Spleen (tissue), 11 donors: ENCODE results near the gene AKAP6. TPM values are rescaled to one million over a fixed set of nuclear protein-coding genes. Genes with fewer than 3 reads are reported as not detected.
A peak's percentile ranks its signal among the peaks of the same experiment; 100 is the strongest.

Experiments used
- DNase-seq: peaks from one replicate; pipeline ENCODE4 v3.0.0-alpha.2; 2020
- H3K27ac ChIP-seq, 8 donors: fragments of 200-600 bp; sonication (generic) in 7 of 8; 1 replicate in 4 of 8; 2 replicates in 4 of 8; pipeline versions ENCODE4 v1.5.0 to v1.8.0; 2016 to 2021; ENCODE audit warnings: inconsistent platforms in 4 of 8, mild to moderate bottlenecking in 4 of 8, moderate library complexity in 1 of 8
- H3K27me3 ChIP-seq, 7 donors: fragments of 200-600 bp; sonication (generic) in 6 of 7; replicated peaks in 1 of 7; 1 replicate in 4 of 7; 2 replicates in 3 of 7; pipeline versions ENCODE4 v1.5.0 to v1.8.0; 2016 to 2021; ENCODE audit warnings: inconsistent platforms in 3 of 7, mild to moderate bottlenecking in 1 of 7
- H3K36me3 ChIP-seq, 6 donors: fragments of 200-600 bp; sonication (generic) in 5 of 6; 1 replicate in 4 of 6; 2 replicates in 2 of 6; pipeline versions ENCODE4 v1.5.0 to v1.8.0; 2016 to 2021; ENCODE audit warnings: inconsistent platforms in 2 of 6
- H3K4me1 ChIP-seq, 6 donors: fragments of 200-600 bp; sonication (generic) in 5 of 6; 1 replicate in 3 of 6; 2 replicates in 3 of 6; pipeline versions ENCODE4 v1.5.0 to v1.8.0; 2016 to 2021; ENCODE audit warnings: inconsistent platforms in 3 of 6
- H3K4me3 ChIP-seq, 8 donors: fragments of 200-600 bp; sonication (generic) in 7 of 8; 1 replicate in 4 of 8; 2 replicates in 4 of 8; pipeline versions ENCODE4 v1.5.0 to v1.8.0; 2016 to 2021; ENCODE audit warnings: inconsistent platforms in 4 of 8, mild to moderate bottlenecking in 4 of 8, moderate library complexity in 2 of 8
- H3K9me3 ChIP-seq, 8 donors: fragments of 200-600 bp; sonication (generic) in 7 of 8; 1 replicate in 4 of 8; 2 replicates in 4 of 8; pipeline versions ENCODE4 v1.5.0 to v1.8.0; 2016 to 2021; ENCODE audit warnings: inconsistent platforms in 4 of 8
- CTCF ChIP-seq, 11 experiments: fragments of 200-600 bp in 7 of 11; fragments of 450-650 bp in 4 of 11; sonication (generic) in 4 of 11; IDR thresholded peaks in 8 of 11; conservative IDR thresholded peaks in 3 of 11; 1 replicate in 7 of 11; 2 replicates in 4 of 11; pipeline versions ENCODE4 v1.4.0 to v1.8.0; 2016 to 2021; ENCODE audit warnings: antibody characterized with exemption in 11 of 11, inconsistent platforms in 4 of 11, mild to moderate bottlenecking in 1 of 11
- POLR2A ChIP-seq, 3 donors: fragments of 450-650 bp; IDR thresholded peaks; one replicate each; pipeline ENCODE4 v1.5.1; 2017; ENCODE audit warnings: antibody characterized with exemption in 3 of 3, mild to moderate bottlenecking in 1 of 3
- POLR2AphosphoS5 ChIP-seq, 3 donors: sonication (generic); formaldehyde crosslinking; IDR thresholded peaks; one replicate each; pipeline ENCODE4 v1.5.1; 2017; ENCODE audit warnings: antibody characterized with exemption in 3 of 3
- WGBS, 5 donors: extraction: QIAGEN DNeasy Blood & Tissue Kit in 3 of 5; methylation state at CpG; one replicate each; pipeline versions ENCODE4 v1.1.5 to v1.1.7; 2013 to 2018; 5-methylcytosine and 5-hydroxymethylcytosine counted together
- intact Hi-C: fragments of 100-400 bp; cut with DNase I; formaldehyde crosslinking; loops from one replicate; pipeline ENCODE4 v1.15.0; 2023; ENCODE audit warnings: low total_unique reads
- polyA plus RNA-seq, 3 donors: library from polyadenylated mRNA; stranded (reverse); fragments of 200-250 nt; gene quantifications; one replicate each; pipeline ENCODE4 v1.2.1, GENCODE V29; 2013
- total RNA-seq, 7 donors: library from RNA; depleted of rRNA in 3 of 7; stranded (reverse); fragments of >200 nt in 3 of 7; fragmentation: NEBNext Ultra II Directional in 4 of 7; extraction: Animal tissue kit (Norgen Biotek cat#: 25700) in 4 of 7; gene quantifications; one replicate each; pipeline versions ENCODE4 v1.1.0 to v1.2.1, GENCODE V29; 2016 to 2021
- donor health status: healthy with polysubstance abuse.
- donor health status: DM: no; HTN: no; CAD: no; lungs with moderate emphysema.
- donor health status: DM: no; HTN: no; CAD: no.
- donor health status: Bipolar disorder and iron deficiency.
- donor health status: healthy.
- donor health status: DM: no; HTN: no; CAD: no.
- donor health status: DM: yes; HTN: yes; CAD: no.

The AKAP6 gene
- total and polyA plus RNA-seq, 10 donors, result 0.20 to 12.1 (median 4.8) TPM

- 48 to 89% (median 65%) methylated on average over 3 of the region's 3 CpGs for WGBS, 5 donors
- H3K4me1 ChIP-seq, result no peaks in the 10 kb centered on the region
These were observed 365.8 kb downstream of the AKAP6 start for GRCh38 chr14:32694795-32695449.

GRCh38 chr14:32696325-32697091 is 367.4 kb downstream of the AKAP6 start:
- WGBS, 5 donors, result 81 to 92% (median 89%) methylated on average over 3 of the region's 3 CpGs
- Histone ChIP-seq H3K36me3 (no peaks in the 10 kb centered on the region), H3K4me1 (no peaks in the 10 kb centered on the region), H3K27ac (peak overlapping the region in 1 of 8 donors; percentile 23), H3K4me3 (no peak overlapping the region), H3K9me3 (no peaks in the 10 kb centered on the region), H3K27me3 (no peaks in the 10 kb centered on the region)
- intact Hi-C loops, result no loop called here
- DNase-seq, result no peak
- no peak for TF ChIP-seq CTCF (IDR thresholded peaks at IDR 0.05 in 8 of 11, conservative IDR thresholded peaks at IDR 0.05 in 3 of 11)
- no peak for TF ChIP-seq POLR2A (IDR thresholded peaks at IDR 0.05)
- TF ChIP-seq POLR2AphosphoS5 (IDR thresholded peaks at IDR 0.05), result no peak

More at GRCh38 chr14:32694795-32695449, 365.8 kb downstream of the AKAP6 start:
- Histone ChIP-seq H3K27ac (no peak overlapping the region), H3K27me3 (no peaks in the 10 kb centered on the region), H3K36me3 (no peaks in the 10 kb centered on the region), H3K4me3 (no peak overlapping the region), H3K9me3 (no peaks in the 10 kb centered on the region)
- no peak for DNase-seq
- intact Hi-C loops, result no loop called here
- no peak for TF ChIP-seq CTCF (IDR thresholded peaks at IDR 0.05 in 8 of 11, conservative IDR thresholded peaks at IDR 0.05 in 3 of 11)
- TF ChIP-seq POLR2A (IDR thresholded peaks at IDR 0.05), result no peak
- no peak for TF ChIP-seq POLR2AphosphoS5 (IDR thresholded peaks at IDR 0.05)

GRCh38 chr14:32697114-32697513 is 368.0 kb downstream of the AKAP6 start:
- TF ChIP-seq POLR2A (IDR thresholded peaks at IDR 0.05) (no peak), CTCF (IDR thresholded peaks at IDR 0.05 in 8 of 11, conservative IDR thresholded peaks at IDR 0.05 in 3 of 11) (no peak), POLR2AphosphoS5 (IDR thresholded peaks at IDR 0.05) (no peak)
- Histone ChIP-seq H3K4me1 (no peaks in the 10 kb centered on the region), H3K9me3 (no peaks in the 10 kb centered on the region), H3K27ac (peak overlapping the region in 1 of 8 donors; percentile 23), H3K4me3 (no peak overlapping the region), H3K36me3 (no peaks in the 10 kb centered on the region), H3K27me3 (no peaks in the 10 kb centered on the region)
- 64 to 79% (median 78%) methylated on average over 2 of the region's 2 CpGs for WGBS, 5 donors
- DNase-seq, result no peak
- intact Hi-C loops, result no loop called here

GRCh38 chr14:32697704-32698103 is 368.6 kb downstream of the AKAP6 start:
- intact Hi-C loops, result no loop called here
- H3K9me3 ChIP-seq, result no peaks in the 10 kb centered on the region
- TF ChIP-seq CTCF (IDR thresholded peaks at IDR 0.05 in 8 of 11, conservative IDR thresholded peaks at IDR 0.05 in 3 of 11), result no peak
- DNase-seq, result no peak
- 36 to 73% (median 56%) methylated on average over 1 of the region's 1 CpG for WGBS, 5 donors
- no peaks in the 10 kb centered on the region for H3K36me3 ChIP-seq
- H3K27me3 ChIP-seq, result no peaks in the 10 kb centered on the region
- H3K4me3 ChIP-seq, result no peak overlapping the region
- no peak overlapping the region for H3K27ac ChIP-seq
- H3K4me1 ChIP-seq, result peaks cover 0 to 5% (median 2%) of the 10 kb centered on the region in 6 donors
